GM12892 (cell line): ENCODE results near the gene DYNLL1.

Experiments
- POLR2A ChIP-seq: IDR thresholded peaks from 2 replicates; pipeline ENCODE4 v1.6.1; 2011; ENCODE audit warnings: low read depth, low read length, control low read depth
- POLR2AphosphoS5 ChIP-seq: IDR thresholded peaks from 2 replicates; pipeline ENCODE4 v1.6.1; 2011; ENCODE audit warnings: low read depth, low read length, control low read depth
- TAF1 ChIP-seq: IDR thresholded peaks from 2 replicates; pipeline ENCODE4 v1.6.1; 2011; ENCODE audit warnings: low read depth, mild to moderate bottlenecking, control low read depth, low read length, borderline replicate concordance

GRCh38 chr12:120468325-120468820, 27.5 kb upstream of the DYNLL1 start:
- TF ChIP-seq POLR2A (no peak), POLR2AphosphoS5 (no peak), TAF1 (no peak)
